IPS-15b (cell line): Measurements from ENCODE around the gene BCAS4.

Experiments
- H3K27me3 ChIP-seq: one replicate; pipeline ENCODE4 v1.6.1; 2013; ENCODE audit warnings: low read length; ENCODE audit not compliant: control insufficient read depth, insufficient read depth
- H3K36me3 ChIP-seq: one replicate; pipeline ENCODE4 v1.6.1; 2013; ENCODE audit warnings: low read length; ENCODE audit not compliant: control insufficient read depth, insufficient read depth
- H3K4me1 ChIP-seq: one replicate; pipeline ENCODE4 v1.6.1; 2013; ENCODE audit warnings: mild to moderate bottlenecking, low read length; ENCODE audit not compliant: control insufficient read depth, insufficient read depth
- H3K4me3 ChIP-seq: one replicate; pipeline ENCODE4 v1.5.1; 2013; ENCODE audit warnings: low read depth, low read length
- H3K9ac ChIP-seq: one replicate; pipeline ENCODE4 v1.6.1; 2013; ENCODE audit warnings: low read depth, mild to moderate bottlenecking, low read length
- H3K9me3 ChIP-seq: one replicate; pipeline ENCODE4 v1.6.1; 2013; ENCODE audit warnings: mild to moderate bottlenecking, low read length; ENCODE audit not compliant: control insufficient read depth, insufficient read depth

BCAS4 gene

GRCh38 chr20:50820515-50821256 is 25.8 kb downstream of the BCAS4 start:
- Histone ChIP-seq H3K4me3 (no peak overlapping the region), H3K9me3 (no peaks in the 10 kb centered on the region), H3K9ac (no peak overlapping the region), H3K4me1 (no peaks in the 10 kb centered on the region), H3K27me3 (no peaks in the 10 kb centered on the region), H3K36me3 (peaks cover 3% of the 10 kb centered on the region)

GRCh38 chr20:50821257-50821921 is 26.5 kb downstream of the BCAS4 start:
- Histone ChIP-seq H3K27me3 (no peaks in the 10 kb centered on the region), H3K36me3 (peaks cover 3% of the 10 kb centered on the region), H3K4me3 (no peak overlapping the region), H3K9me3 (no peaks in the 10 kb centered on the region), H3K4me1 (no peaks in the 10 kb centered on the region), H3K9ac (no peak overlapping the region)

- Histone ChIP-seq H3K4me3 (no peak overlapping the region), H3K9ac (no peak overlapping the region)
These were observed 27.1 kb downstream of the BCAS4 start for GRCh38 chr20:50821994-50822393.

GRCh38 chr20:50823319-50823718 is 28.5 kb downstream of the BCAS4 start:
- Histone ChIP-seq H3K4me3 (no peak overlapping the region), H3K4me1 (no peaks in the 10 kb centered on the region), H3K9ac (no peak overlapping the region), H3K9me3 (no peaks in the 10 kb centered on the region), H3K36me3 (peaks cover 3% of the 10 kb centered on the region), H3K27me3 (no peaks in the 10 kb centered on the region)

More at GRCh38 chr20:50821994-50822393, 27.1 kb downstream of the BCAS4 start:
- Histone ChIP-seq H3K9me3 (no peaks in the 10 kb centered on the region), H3K36me3 (peaks cover 3% of the 10 kb centered on the region), H3K4me1 (no peaks in the 10 kb centered on the region), H3K27me3 (no peaks in the 10 kb centered on the region)

GRCh38 chr20:50824137-50824536 is 29.3 kb downstream of the BCAS4 start:
- H3K9me3 ChIP-seq, result no peaks in the 10 kb centered on the region
- no peaks in the 10 kb centered on the region for H3K27me3 ChIP-seq
- H3K36me3 ChIP-seq, result peaks cover 3% of the 10 kb centered on the region
- no peak overlapping the region for H3K9ac ChIP-seq
- H3K4me1 ChIP-seq, result peaks cover 2% of the 10 kb centered on the region
- no peak overlapping the region for H3K4me3 ChIP-seq

GRCh38 chr20:50826121-50826520 is 31.3 kb downstream of the BCAS4 start:
- Histone ChIP-seq H3K9me3 (no peaks in the 10 kb centered on the region), H3K4me1 (peaks cover 2% of the 10 kb centered on the region), H3K36me3 (no peaks in the 10 kb centered on the region), H3K27me3 (no peaks in the 10 kb centered on the region), H3K4me3 (no peak overlapping the region), H3K9ac (no peak overlapping the region)

GRCh38 chr20:50828363-50829136 is 33.7 kb downstream of the BCAS4 start:
- Histone ChIP-seq H3K4me3 (no peak overlapping the region), H3K9me3 (no peaks in the 10 kb centered on the region), H3K4me1 (peaks cover 2% of the 10 kb centered on the region), H3K9ac (no peak overlapping the region), H3K36me3 (no peaks in the 10 kb centered on the region), H3K27me3 (no peaks in the 10 kb centered on the region)

- Histone ChIP-seq H3K4me1 (peaks cover 2% of the 10 kb centered on the region), H3K4me3 (no peak overlapping the region), H3K9ac (no peak overlapping the region), H3K9me3 (no peaks in the 10 kb centered on the region), H3K36me3 (no peaks in the 10 kb centered on the region), H3K27me3 (no peaks in the 10 kb centered on the region)
These were observed 36.8 kb downstream of the BCAS4 start for GRCh38 chr20:50831622-50832021.

GRCh38 chr20:50834599-50835005 is 39.7 kb downstream of the BCAS4 start:
- no peak overlapping the region for H3K4me3 ChIP-seq
- no peaks in the 10 kb centered on the region for H3K4me1 ChIP-seq
- no peaks in the 10 kb centered on the region for H3K9me3 ChIP-seq
- peaks cover 2% of the 10 kb centered on the region for H3K36me3 ChIP-seq
- H3K27me3 ChIP-seq, result no peaks in the 10 kb centered on the region
- no peak overlapping the region for H3K9ac ChIP-seq

GRCh38 chr20:50837532-50838321 is 42.9 kb downstream of the BCAS4 start:
- Histone ChIP-seq H3K4me1 (no peaks in the 10 kb centered on the region), H3K9me3 (no peaks in the 10 kb centered on the region), H3K9ac (no peak overlapping the region), H3K4me3 (no peak overlapping the region), H3K36me3 (peaks cover 2% of the 10 kb centered on the region), H3K27me3 (no peaks in the 10 kb centered on the region)

- no peaks in the 10 kb centered on the region for H3K9me3 ChIP-seq
- H3K27me3 ChIP-seq, result no peaks in the 10 kb centered on the region
- no peak overlapping the region for H3K9ac ChIP-seq
- H3K4me1 ChIP-seq, result no peaks in the 10 kb centered on the region
- H3K36me3 ChIP-seq, result peaks cover 2% of the 10 kb centered on the region
- H3K4me3 ChIP-seq, result no peak overlapping the region
These were observed 43.4 kb downstream of the BCAS4 start for GRCh38 chr20:50838322-50838625.
